HEK293 (cell line): ENCODE data around the gene ENOSF1.

ENCODE experiments used
- SP2 ChIP-seq: fragments of 450-650 bp; formaldehyde crosslinking; IDR thresholded peaks from 2 replicates; pipeline ENCODE4 v1.5.1; 2016; ENCODE audit warnings: missing biosample characterization, missing genetic modification characterization
- ZFP3 ChIP-seq: fragments of 450-650 bp; formaldehyde crosslinking; IDR thresholded peaks from 2 replicates; pipeline ENCODE4 v1.5.1; 2016; ENCODE audit warnings: low read depth, missing biosample characterization, missing genetic modification characterization
- ZNF112 ChIP-seq: fragments of 450-650 bp; formaldehyde crosslinking; IDR thresholded peaks from 2 replicates; pipeline ENCODE4 v1.5.0; 2017; ENCODE audit warnings: missing biosample characterization, missing genetic modification characterization
- ZNF155 ChIP-seq: fragments of 450-650 bp; formaldehyde crosslinking; IDR thresholded peaks from 2 replicates; pipeline ENCODE4 v1.5.1; 2016; ENCODE audit warnings: missing biosample characterization, missing genetic modification characterization
- ZNF335 ChIP-seq: fragments of 450-650 bp; formaldehyde crosslinking; conservative IDR thresholded peaks from 2 replicates; pipeline ENCODE4 v1.5.1; 2016; ENCODE audit warnings: missing biosample characterization, missing genetic modification characterization
- ZNF473 ChIP-seq: fragments of 450-650 bp; formaldehyde crosslinking; IDR thresholded peaks from 2 replicates; pipeline ENCODE4 v1.5.1; 2017; ENCODE audit warnings: missing biosample characterization, missing genetic modification characterization
- ZNF768 ChIP-seq: fragments of 450-650 bp; formaldehyde crosslinking; IDR thresholded peaks from 2 replicates; pipeline ENCODE4 v1.5.1; 2018; ENCODE audit warnings: missing biosample characterization, mild to moderate bottlenecking, missing genetic modification characterization
- ZSCAN23 ChIP-seq: fragments of 450-650 bp; formaldehyde crosslinking; IDR thresholded peaks from 2 replicates; pipeline ENCODE4 v1.5.1; 2016; ENCODE audit warnings: missing biosample characterization, missing genetic modification characterization
- TF ChIP-seq, protein P1 (sequence below): fragments of 450-650 bp; formaldehyde crosslinking; IDR thresholded peaks from 2 replicates; pipeline ENCODE4 v1.5.1; 2016; ENCODE audit warnings: missing biosample characterization, missing genetic modification characterization
- TF ChIP-seq, protein P2 (sequence below): IDR thresholded peaks from 2 replicates; pipeline ENCODE4 v1.6.1; 2011; ENCODE audit warnings: mild to moderate bottlenecking, low read depth, low read length, borderline replicate concordance
- TF ChIP-seq, protein P3 (sequence below): fragments of 450-650 bp; formaldehyde crosslinking; IDR thresholded peaks from 2 replicates; pipeline ENCODE4 v1.5.1; 2016; ENCODE audit warnings: missing biosample characterization, missing genetic modification characterization
- TF ChIP-seq, protein P4 (sequence below): fragments of 450-650 bp; formaldehyde crosslinking; IDR thresholded peaks from 2 replicates; pipeline ENCODE4; 2016; ENCODE audit warnings: missing biosample characterization, missing genetic modification characterization

DNA sequence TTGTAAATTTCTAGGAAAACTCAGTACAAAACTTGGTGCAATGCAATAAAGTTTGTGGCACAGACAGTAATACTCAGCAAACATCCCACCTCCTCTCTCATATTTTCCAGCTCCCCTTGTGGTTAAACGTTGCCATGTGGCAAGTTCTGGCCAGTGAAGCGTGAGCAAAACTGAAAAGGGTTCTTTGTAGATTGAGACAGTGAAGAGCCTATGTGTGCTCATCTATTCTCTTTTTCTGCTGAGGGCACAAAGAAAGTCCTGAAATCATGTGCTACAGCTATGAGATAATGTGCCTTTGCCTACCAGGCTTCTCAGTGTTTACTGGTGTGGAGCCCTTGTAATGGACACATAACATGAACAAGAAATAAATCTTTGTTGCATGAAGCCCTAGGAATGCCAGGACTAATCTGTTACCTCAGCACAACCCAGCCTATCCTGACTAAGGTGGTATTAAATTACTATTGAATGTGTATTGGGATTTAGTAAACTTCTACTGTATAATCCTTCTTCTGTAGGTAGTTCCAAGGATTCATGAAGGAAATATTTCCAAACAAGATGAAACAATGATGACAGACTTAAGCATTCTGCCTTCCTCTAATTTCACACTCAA is 67.9 kb downstream of the ENOSF1 start:
- TF ChIP-seq, protein P1, sequence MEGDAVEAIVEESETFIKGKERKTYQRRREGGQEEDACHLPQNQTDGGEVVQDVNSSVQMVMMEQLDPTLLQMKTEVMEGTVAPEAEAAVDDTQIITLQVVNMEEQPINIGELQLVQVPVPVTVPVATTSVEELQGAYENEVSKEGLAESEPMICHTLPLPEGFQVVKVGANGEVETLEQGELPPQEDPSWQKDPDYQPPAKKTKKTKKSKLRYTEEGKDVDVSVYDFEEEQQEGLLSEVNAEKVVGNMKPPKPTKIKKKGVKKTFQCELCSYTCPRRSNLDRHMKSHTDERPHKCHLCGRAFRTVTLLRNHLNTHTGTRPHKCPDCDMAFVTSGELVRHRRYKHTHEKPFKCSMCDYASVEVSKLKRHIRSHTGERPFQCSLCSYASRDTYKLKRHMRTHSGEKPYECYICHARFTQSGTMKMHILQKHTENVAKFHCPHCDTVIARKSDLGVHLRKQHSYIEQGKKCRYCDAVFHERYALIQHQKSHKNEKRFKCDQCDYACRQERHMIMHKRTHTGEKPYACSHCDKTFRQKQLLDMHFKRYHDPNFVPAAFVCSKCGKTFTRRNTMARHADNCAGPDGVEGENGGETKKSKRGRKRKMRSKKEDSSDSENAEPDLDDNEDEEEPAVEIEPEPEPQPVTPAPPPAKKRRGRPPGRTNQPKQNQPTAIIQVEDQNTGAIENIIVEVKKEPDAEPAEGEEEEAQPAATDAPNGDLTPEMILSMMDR (tag by site-specific recombination), result no peak
- TF ChIP-seq ZNF155 (tag by site-specific recombination) (no peak), ZSCAN23 (no peak), ZFP3 (tag by site-specific recombination) (no peak), ZNF335 (tag by site-specific recombination) (no peak), ZNF112 (no peak), ZNF768 (tag by site-specific recombination) (no peak), ZNF473 (no peak), SP2 (no peak)
- TF ChIP-seq, protein P2, sequence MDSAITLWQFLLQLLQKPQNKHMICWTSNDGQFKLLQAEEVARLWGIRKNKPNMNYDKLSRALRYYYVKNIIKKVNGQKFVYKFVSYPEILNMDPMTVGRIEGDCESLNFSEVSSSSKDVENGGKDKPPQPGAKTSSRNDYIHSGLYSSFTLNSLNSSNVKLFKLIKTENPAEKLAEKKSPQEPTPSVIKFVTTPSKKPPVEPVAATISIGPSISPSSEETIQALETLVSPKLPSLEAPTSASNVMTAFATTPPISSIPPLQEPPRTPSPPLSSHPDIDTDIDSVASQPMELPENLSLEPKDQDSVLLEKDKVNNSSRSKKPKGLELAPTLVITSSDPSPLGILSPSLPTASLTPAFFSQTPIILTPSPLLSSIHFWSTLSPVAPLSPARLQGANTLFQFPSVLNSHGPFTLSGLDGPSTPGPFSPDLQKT, result no peak
- TF ChIP-seq, protein P3, sequence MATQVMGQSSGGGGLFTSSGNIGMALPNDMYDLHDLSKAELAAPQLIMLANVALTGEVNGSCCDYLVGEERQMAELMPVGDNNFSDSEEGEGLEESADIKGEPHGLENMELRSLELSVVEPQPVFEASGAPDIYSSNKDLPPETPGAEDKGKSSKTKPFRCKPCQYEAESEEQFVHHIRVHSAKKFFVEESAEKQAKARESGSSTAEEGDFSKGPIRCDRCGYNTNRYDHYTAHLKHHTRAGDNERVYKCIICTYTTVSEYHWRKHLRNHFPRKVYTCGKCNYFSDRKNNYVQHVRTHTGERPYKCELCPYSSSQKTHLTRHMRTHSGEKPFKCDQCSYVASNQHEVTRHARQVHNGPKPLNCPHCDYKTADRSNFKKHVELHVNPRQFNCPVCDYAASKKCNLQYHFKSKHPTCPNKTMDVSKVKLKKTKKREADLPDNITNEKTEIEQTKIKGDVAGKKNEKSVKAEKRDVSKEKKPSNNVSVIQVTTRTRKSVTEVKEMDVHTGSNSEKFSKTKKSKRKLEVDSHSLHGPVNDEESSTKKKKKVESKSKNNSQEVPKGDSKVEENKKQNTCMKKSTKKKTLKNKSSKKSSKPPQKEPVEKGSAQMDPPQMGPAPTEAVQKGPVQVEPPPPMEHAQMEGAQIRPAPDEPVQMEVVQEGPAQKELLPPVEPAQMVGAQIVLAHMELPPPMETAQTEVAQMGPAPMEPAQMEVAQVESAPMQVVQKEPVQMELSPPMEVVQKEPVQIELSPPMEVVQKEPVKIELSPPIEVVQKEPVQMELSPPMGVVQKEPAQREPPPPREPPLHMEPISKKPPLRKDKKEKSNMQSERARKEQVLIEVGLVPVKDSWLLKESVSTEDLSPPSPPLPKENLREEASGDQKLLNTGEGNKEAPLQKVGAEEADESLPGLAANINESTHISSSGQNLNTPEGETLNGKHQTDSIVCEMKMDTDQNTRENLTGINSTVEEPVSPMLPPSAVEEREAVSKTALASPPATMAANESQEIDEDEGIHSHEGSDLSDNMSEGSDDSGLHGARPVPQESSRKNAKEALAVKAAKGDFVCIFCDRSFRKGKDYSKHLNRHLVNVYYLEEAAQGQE (tag by site-specific recombination), result no peak
- TF ChIP-seq, protein P4, sequence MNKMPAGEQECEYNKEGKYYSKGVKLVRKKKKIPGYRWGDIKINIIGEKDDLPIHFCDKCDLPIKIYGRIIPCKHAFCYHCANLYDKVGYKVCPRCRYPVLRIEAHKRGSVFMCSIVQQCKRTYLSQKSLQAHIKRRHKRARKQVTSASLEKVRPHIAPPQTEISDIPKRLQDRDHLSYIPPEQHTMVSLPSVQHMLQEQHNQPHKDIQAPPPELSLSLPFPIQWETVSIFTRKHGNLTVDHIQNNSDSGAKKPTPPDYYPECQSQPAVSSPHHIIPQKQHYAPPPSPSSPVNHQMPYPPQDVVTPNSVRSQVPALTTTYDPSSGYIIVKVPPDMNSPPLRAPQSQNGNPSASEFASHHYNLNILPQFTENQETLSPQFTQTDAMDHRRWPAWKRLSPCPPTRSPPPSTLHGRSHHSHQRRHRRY, result no peak
